Prostate gland (tissue), 2 donors: ENCODE measurements around the gene SCARB1.

Experiments used
- POLR2A ChIP-seq: fragments of 450-650 bp; IDR thresholded peaks from one replicate; pipeline ENCODE4 v1.6.1; 2016; ENCODE audit warnings: antibody characterized with exemption, mild to moderate bottlenecking
- POLR2AphosphoS5 ChIP-seq: sonication (generic); formaldehyde crosslinking; IDR thresholded peaks from one replicate; pipeline ENCODE4 v1.6.1; 2017; ENCODE audit warnings: antibody characterized with exemption
- TF ChIP-seq, protein P1 (sequence below), 4 experiments: fragments of 200-600 bp in 2 of 4; fragments of 450-650 bp in 2 of 4; sonication (generic) in 2 of 4; IDR thresholded peaks; 1 replicate in 3 of 4; 2 replicates in 1 of 4; pipeline ENCODE4 v1.5.1; 2016 to 2019; ENCODE audit warnings: antibody characterized with exemption in 4 of 4, mild to moderate bottlenecking in 2 of 4, moderate library complexity in 2 of 4

DNA sequence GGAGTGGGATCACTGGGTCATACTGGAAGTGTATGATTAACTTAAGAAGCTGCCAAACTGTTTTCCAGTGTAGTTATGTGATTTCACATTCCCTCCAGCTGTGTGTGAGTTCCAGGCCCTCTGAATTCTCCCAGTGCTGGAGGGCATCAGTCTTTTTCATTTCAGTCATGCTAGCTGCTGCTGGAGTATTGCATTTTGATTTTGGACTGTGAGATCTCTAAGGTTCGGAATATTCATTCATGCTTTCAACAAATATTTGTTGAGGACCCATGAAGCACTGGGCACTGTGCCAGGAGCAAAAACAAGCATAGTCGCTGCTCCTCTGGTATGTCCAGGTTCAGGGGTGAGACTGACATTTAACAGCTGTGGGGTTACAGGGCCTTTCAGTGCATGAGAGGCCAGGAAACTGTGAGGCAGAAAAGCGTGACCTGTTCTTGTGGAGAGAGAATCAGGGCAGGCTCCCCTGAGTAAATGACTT is 133.2 kb downstream of the SCARB1 start:
- no peak for TF ChIP-seq POLR2A
- TF ChIP-seq, protein P1, sequence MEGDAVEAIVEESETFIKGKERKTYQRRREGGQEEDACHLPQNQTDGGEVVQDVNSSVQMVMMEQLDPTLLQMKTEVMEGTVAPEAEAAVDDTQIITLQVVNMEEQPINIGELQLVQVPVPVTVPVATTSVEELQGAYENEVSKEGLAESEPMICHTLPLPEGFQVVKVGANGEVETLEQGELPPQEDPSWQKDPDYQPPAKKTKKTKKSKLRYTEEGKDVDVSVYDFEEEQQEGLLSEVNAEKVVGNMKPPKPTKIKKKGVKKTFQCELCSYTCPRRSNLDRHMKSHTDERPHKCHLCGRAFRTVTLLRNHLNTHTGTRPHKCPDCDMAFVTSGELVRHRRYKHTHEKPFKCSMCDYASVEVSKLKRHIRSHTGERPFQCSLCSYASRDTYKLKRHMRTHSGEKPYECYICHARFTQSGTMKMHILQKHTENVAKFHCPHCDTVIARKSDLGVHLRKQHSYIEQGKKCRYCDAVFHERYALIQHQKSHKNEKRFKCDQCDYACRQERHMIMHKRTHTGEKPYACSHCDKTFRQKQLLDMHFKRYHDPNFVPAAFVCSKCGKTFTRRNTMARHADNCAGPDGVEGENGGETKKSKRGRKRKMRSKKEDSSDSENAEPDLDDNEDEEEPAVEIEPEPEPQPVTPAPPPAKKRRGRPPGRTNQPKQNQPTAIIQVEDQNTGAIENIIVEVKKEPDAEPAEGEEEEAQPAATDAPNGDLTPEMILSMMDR (IDR thresholded peaks at IDR 0.05) = no peak
- no peak for TF ChIP-seq POLR2AphosphoS5
